ENCODE results near the gene WDR72. TPM values are rescaled to one million over a fixed set of nuclear protein-coding genes. Genes with fewer than 3 reads are reported as not detected.

The WDR72 gene
- total and polyA plus RNA-seq, 2 experiments from 2014 or later = 0.99 to 1.9 TPM

DNA sequence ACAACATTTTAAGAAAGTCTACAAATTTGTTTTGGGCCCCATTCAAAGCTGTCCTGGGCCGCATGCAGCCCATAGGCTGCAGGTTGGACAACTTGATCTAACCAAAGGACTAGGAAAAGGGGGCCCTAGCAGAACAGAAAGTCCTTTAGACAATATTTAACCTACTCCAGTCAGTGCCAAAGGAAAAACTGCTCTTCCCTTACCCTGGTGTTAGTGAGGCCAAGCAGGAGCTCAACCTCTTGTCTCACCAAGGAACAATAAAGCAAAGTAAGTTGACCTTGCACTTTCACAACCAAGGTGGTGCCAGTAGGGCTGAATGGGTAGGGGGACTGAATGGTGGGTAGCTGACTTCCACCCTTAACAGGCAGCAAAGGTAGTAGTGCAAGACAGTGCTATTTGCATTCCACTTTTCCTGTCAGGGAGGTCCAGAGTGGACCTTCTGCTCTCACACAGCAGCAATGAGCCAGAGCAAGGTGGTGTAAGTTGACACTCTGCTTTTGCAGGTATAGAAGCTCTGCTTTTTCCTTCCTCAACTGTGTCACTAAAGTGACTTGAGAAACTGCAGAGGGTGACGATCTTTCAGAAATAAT lies 124.9 kb downstream of the WDR72 start:
- no peaks in the 10 kb centered on the region for H3K36me3 ChIP-seq (ENCODE audit: insufficient read depth)
- Mint-ChIP-seq H3K9me3 (peaks cover 35% of the 10 kb centered on the region), H3K27me3 (ENCODE audit: insufficient read depth, low read depth, poor library complexity) (no peaks in the 10 kb centered on the region), H3K27ac (no peak overlapping the region), H3K4me1 (no peaks in the 10 kb centered on the region), H3K4me3 (no peak overlapping the region), H3K36me3 (ENCODE audit: low read depth) (peaks cover 28% of the 10 kb centered on the region)
- H3K27ac ChIP-seq (ENCODE audit: low read depth) = no peak overlapping the region
- H3K27me3 ChIP-seq (ENCODE audit: insufficient read depth) = no peaks in the 10 kb centered on the region
- no peak overlapping the region for H3K4me3 ChIP-seq
- H3K79me2 ChIP-seq (replicated peaks; ENCODE audit: insufficient read depth) = no peaks in the 10 kb centered on the region
- TF ChIP-seq, protein P1, sequence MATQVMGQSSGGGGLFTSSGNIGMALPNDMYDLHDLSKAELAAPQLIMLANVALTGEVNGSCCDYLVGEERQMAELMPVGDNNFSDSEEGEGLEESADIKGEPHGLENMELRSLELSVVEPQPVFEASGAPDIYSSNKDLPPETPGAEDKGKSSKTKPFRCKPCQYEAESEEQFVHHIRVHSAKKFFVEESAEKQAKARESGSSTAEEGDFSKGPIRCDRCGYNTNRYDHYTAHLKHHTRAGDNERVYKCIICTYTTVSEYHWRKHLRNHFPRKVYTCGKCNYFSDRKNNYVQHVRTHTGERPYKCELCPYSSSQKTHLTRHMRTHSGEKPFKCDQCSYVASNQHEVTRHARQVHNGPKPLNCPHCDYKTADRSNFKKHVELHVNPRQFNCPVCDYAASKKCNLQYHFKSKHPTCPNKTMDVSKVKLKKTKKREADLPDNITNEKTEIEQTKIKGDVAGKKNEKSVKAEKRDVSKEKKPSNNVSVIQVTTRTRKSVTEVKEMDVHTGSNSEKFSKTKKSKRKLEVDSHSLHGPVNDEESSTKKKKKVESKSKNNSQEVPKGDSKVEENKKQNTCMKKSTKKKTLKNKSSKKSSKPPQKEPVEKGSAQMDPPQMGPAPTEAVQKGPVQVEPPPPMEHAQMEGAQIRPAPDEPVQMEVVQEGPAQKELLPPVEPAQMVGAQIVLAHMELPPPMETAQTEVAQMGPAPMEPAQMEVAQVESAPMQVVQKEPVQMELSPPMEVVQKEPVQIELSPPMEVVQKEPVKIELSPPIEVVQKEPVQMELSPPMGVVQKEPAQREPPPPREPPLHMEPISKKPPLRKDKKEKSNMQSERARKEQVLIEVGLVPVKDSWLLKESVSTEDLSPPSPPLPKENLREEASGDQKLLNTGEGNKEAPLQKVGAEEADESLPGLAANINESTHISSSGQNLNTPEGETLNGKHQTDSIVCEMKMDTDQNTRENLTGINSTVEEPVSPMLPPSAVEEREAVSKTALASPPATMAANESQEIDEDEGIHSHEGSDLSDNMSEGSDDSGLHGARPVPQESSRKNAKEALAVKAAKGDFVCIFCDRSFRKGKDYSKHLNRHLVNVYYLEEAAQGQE (IDR thresholded peaks at IDR 0.05; ENCODE audit: unreplicated experiment) = no peak
- TF ChIP-seq EZH2 (IDR thresholded peaks at IDR 0.05; ENCODE audit: low read depth, unreplicated experiment) (no peak), EZH2phosphoT487 (IDR thresholded peaks at IDR 0.05; ENCODE audit: unreplicated experiment) (no peak), NANOG (IDR thresholded peaks at IDR 0.05; ENCODE audit: borderline replicate concordance) (no peak), ZNF331 (CRISPR knock-in tag; IDR thresholded peaks at IDR 0.05; ENCODE audit: low read depth) (no peak), POLR2AphosphoS5 (IDR thresholded peaks at IDR 0.05; ENCODE audit: low read depth) (no peak), CREB1 (CRISPR knock-in tag; IDR thresholded peaks at IDR 0.05; ENCODE audit: low read depth) (no peak), ZNF114 (CRISPR knock-in tag; IDR thresholded peaks at IDR 0.05) (no peak), STAT1 (IDR thresholded peaks at IDR 0.05; ENCODE audit: unreplicated experiment) (no peak), JUNB (IDR thresholded peaks at IDR 0.05; ENCODE audit: unreplicated experiment) (no peak)
- TF ChIP-seq, protein P2, sequence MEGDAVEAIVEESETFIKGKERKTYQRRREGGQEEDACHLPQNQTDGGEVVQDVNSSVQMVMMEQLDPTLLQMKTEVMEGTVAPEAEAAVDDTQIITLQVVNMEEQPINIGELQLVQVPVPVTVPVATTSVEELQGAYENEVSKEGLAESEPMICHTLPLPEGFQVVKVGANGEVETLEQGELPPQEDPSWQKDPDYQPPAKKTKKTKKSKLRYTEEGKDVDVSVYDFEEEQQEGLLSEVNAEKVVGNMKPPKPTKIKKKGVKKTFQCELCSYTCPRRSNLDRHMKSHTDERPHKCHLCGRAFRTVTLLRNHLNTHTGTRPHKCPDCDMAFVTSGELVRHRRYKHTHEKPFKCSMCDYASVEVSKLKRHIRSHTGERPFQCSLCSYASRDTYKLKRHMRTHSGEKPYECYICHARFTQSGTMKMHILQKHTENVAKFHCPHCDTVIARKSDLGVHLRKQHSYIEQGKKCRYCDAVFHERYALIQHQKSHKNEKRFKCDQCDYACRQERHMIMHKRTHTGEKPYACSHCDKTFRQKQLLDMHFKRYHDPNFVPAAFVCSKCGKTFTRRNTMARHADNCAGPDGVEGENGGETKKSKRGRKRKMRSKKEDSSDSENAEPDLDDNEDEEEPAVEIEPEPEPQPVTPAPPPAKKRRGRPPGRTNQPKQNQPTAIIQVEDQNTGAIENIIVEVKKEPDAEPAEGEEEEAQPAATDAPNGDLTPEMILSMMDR (conservative IDR thresholded peaks at IDR 0.05; ENCODE audit: low read depth in 2 of 2) = no peak
- TF ChIP-seq, protein P3, sequence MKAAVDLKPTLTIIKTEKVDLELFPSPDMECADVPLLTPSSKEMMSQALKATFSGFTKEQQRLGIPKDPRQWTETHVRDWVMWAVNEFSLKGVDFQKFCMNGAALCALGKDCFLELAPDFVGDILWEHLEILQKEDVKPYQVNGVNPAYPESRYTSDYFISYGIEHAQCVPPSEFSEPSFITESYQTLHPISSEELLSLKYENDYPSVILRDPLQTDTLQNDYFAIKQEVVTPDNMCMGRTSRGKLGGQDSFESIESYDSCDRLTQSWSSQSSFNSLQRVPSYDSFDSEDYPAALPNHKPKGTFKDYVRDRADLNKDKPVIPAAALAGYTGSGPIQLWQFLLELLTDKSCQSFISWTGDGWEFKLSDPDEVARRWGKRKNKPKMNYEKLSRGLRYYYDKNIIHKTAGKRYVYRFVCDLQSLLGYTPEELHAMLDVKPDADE (IDR thresholded peaks at IDR 0.05) = no peak
- TF ChIP-seq, protein P4, sequence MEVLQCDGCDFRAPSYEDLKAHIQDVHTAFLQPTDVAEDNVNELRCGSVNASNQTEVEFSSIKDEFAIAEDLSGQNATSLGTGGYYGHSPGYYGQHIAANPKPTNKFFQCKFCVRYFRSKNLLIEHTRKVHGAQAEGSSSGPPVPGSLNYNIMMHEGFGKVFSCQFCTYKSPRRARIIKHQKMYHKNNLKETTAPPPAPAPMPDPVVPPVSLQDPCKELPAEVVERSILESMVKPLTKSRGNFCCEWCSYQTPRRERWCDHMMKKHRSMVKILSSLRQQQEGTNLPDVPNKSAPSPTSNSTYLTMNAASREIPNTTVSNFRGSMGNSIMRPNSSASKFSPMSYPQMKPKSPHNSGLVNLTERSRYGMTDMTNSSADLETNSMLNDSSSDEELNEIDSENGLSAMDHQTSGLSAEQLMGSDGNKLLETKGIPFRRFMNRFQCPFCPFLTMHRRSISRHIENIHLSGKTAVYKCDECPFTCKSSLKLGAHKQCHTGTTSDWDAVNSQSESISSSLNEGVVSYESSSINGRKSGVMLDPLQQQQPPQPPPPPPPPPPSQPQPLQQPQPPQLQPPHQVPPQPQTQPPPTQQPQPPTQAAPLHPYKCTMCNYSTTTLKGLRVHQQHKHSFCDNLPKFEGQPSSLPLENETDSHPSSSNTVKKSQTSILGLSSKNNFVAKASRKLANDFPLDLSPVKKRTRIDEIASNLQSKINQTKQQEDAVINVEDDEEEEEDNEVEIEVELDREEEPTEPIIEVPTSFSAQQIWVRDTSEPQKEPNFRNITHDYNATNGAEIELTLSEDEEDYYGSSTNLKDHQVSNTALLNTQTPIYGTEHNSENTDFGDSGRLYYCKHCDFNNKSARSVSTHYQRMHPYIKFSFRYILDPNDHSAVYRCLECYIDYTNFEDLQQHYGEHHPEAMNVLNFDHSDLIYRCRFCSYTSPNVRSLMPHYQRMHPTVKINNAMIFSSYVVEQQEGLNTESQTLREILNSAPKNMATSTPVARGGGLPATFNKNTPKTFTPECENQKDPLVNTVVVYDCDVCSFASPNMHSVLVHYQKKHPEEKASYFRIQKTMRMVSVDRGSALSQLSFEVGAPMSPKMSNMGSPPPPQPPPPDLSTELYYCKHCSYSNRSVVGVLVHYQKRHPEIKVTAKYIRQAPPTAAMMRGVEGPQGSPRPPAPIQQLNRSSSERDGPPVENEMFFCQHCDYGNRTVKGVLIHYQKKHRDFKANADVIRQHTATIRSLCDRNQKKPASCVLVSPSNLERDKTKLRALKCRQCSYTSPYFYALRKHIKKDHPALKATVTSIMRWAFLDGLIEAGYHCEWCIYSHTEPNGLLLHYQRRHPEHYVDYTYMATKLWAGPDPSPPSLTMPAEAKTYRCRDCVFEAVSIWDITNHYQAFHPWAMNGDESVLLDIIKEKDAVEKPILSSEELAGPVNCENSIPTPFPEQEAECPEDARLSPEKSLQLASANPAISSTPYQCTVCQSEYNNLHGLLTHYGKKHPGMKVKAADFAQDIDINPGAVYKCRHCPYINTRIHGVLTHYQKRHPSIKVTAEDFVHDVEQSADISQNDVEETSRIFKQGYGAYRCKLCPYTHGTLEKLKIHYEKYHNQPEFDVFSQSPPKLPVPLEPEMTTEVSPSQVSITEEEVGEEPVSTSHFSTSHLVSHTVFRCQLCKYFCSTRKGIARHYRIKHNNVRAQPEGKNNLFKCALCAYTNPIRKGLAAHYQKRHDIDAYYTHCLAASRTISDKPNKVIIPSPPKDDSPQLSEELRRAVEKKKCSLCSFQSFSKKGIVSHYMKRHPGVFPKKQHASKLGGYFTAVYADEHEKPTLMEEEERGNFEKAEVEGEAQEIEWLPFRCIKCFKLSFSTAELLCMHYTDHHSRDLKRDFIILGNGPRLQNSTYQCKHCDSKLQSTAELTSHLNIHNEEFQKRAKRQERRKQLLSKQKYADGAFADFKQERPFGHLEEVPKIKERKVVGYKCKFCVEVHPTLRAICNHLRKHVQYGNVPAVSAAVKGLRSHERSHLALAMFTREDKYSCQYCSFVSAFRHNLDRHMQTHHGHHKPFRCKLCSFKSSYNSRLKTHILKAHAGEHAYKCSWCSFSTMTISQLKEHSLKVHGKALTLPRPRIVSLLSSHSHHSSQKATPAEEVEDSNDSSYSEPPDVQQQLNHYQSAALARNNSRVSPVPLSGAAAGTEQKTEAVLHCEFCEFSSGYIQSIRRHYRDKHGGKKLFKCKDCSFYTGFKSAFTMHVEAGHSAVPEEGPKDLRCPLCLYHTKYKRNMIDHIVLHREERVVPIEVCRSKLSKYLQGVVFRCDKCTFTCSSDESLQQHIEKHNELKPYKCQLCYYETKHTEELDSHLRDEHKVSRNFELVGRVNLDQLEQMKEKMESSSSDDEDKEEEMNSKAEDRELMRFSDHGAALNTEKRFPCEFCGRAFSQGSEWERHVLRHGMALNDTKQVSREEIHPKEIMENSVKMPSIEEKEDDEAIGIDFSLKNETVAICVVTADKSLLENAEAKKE (CRISPR knock-in tag; IDR thresholded peaks at IDR 0.05) = no peak
- H3K4me1 ChIP-seq (ENCODE audit: insufficient read depth) = no peaks in the 10 kb centered on the region
- H4K20me1 ChIP-seq (replicated peaks; ENCODE audit: insufficient read depth) = no peaks in the 10 kb centered on the region
- no peaks in the 10 kb centered on the region for H3K9me2 ChIP-seq (ENCODE audit: insufficient read depth)
- H2AFZ ChIP-seq = no peak overlapping the region; the same call in 1 of the 2 replicates
- no peak overlapping the region for H3K4me2 ChIP-seq
- ATAC-seq = no peak
- H3F3A ChIP-seq (replicated peaks; ENCODE audit: low read depth) = no peaks in the 10 kb centered on the region
- no peak for DNase-seq (ENCODE audit: low spot score)

Measured in GM23338 (cell line).